Activated B cell treated with CpG ODN at 0.5 μM for 24 hours (primary cell): ENCODE data around the gene CHAC2. TPM values are rescaled to one million over a fixed set of nuclear protein-coding genes. Genes with fewer than 3 reads are reported as not detected.

Experiments
- ATAC-seq: fragments of 200-7000 bp; cut with Tn5 transposase; one replicate; pipeline ENCODE4 v1.10.0; 2021; ENCODE audit warnings: low read depth, mild to moderate bottlenecking, moderate library complexity
- CTCF ChIA-PET: fragments of 350-600 bp; sonication (Branson Sonifier 250); formaldehyde crosslinking; loops from one replicate; lab custom pipeline; 2021; ENCODE audit warnings: antibody characterized with exemption; lab: Charles Lee
- POLR2A ChIA-PET: fragments of 350-600 bp; sonication (Branson Sonifier 250); formaldehyde crosslinking; loops from one replicate; lab custom pipeline; 2021; ENCODE audit warnings: antibody characterized with exemption; lab: Charles Lee
- DNase-seq: peaks from one replicate; pipeline ENCODE4 v3.0.0; 2022
- H3K27ac Mint-ChIP-seq: one replicate; pipeline ENCODE4 v1.8.0; 2020; ENCODE audit warnings: mixed read lengths
- H3K27me3 Mint-ChIP-seq: one replicate; pipeline ENCODE4 v1.8.0; 2021; ENCODE audit warnings: mixed read lengths
- H3K36me3 Mint-ChIP-seq: one replicate; pipeline ENCODE4 v1.8.0; 2021; ENCODE audit warnings: low read depth, mixed read lengths
- H3K4me1 Mint-ChIP-seq: one replicate; pipeline ENCODE4 v1.8.0; 2021; ENCODE audit warnings: mixed read lengths
- H3K4me3 Mint-ChIP-seq: one replicate; pipeline ENCODE4 v1.8.0; 2020; ENCODE audit warnings: mild to moderate bottlenecking, mixed read lengths
- H3K9me3 Mint-ChIP-seq: one replicate; pipeline ENCODE4 v1.8.0; 2020; ENCODE audit warnings: mixed read lengths
- intact Hi-C: fragments of 100-400 bp; cut with micrococcal nuclease; formaldehyde crosslinking; loops from one replicate; pipeline ENCODE4 v1.15.1; 2024
- total RNA-seq: library from RNA; stranded (reverse); gene quantifications from 2 replicates; pipeline ENCODE4 v1.2.3, GENCODE V29; 2022
- TF ChIP-seq, protein P1 (sequence below): fragments of 200-600 bp; IDR thresholded peaks from one replicate; pipeline ENCODE4 v1.8.0; 2022; ENCODE audit warnings: antibody characterized with exemption, mild to moderate bottlenecking

Gene CHAC2
- total RNA-seq, 1 donor from 2014 or later = 7.6 TPM

DNA sequence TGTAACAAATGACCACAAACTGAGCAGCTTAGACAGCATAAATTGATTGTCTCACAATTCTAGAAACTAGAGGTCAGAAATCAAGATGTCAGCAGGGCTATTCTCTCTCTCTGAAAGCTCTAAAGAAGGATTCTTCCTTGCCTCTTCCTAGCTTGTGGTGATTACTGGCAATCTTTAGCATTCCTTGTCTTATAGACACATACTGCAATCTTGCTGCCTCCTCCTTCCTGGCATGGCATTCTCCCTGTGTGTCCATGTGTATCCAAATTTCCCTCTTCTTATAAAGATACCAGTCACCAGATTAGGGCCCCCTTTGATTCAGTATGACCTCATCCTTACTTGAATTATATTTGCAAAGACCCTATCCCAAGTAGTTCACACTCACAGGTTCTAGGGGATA is 16.8 kb downstream of the CHAC2 start:
- DNase-seq = no peak
- intact Hi-C loops = no loop called here
- no peak for ATAC-seq
- Mint-ChIP-seq H3K4me1 (peaks cover 47% of the 10 kb centered on the region), H3K36me3 (peaks cover 34% of the 10 kb centered on the region), H3K9me3 (no peaks in the 10 kb centered on the region), H3K27ac (no peak overlapping the region), H3K27me3 (no peaks in the 10 kb centered on the region), H3K4me3 (peak overlapping the region; percentile 6)
- ChIA-PET CTCF (no interaction called here), POLR2A (interaction anchor here (0.6 to 4.0 kb wide), 2 partner anchors 15 to 210 kb away, joined by 3 to 81 read pairs; partner anchors contain the start of gene CHAC2)
- TF ChIP-seq, protein P1, sequence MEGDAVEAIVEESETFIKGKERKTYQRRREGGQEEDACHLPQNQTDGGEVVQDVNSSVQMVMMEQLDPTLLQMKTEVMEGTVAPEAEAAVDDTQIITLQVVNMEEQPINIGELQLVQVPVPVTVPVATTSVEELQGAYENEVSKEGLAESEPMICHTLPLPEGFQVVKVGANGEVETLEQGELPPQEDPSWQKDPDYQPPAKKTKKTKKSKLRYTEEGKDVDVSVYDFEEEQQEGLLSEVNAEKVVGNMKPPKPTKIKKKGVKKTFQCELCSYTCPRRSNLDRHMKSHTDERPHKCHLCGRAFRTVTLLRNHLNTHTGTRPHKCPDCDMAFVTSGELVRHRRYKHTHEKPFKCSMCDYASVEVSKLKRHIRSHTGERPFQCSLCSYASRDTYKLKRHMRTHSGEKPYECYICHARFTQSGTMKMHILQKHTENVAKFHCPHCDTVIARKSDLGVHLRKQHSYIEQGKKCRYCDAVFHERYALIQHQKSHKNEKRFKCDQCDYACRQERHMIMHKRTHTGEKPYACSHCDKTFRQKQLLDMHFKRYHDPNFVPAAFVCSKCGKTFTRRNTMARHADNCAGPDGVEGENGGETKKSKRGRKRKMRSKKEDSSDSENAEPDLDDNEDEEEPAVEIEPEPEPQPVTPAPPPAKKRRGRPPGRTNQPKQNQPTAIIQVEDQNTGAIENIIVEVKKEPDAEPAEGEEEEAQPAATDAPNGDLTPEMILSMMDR = no peak

DNA sequence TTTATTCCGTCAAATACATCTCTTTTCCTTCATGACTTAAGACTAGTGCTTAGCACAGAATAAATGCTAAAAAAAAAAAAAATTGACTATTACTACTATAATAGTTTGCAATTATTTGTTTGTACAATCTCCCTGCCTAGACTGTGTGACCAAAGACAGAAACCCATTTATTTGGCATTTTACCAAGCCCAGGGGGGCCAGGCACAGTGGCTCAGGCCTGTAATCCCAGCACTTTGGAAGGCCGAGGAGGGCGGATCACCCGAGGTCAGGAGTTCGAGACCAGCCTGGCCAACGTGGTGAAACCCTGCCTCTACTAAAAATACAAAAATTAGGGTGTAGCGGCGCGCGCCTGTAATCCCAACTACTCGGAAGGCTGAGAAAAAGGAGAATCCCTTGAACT is 17.8 kb downstream of the CHAC2 start:
- Mint-ChIP-seq H3K4me1 (peaks cover 45% of the 10 kb centered on the region), H3K36me3 (peaks cover 27% of the 10 kb centered on the region), H3K27ac (peak overlapping the region; percentile 12), H3K4me3 (peak overlapping the region; percentile 91), H3K9me3 (no peaks in the 10 kb centered on the region), H3K27me3 (no peaks in the 10 kb centered on the region)
- TF ChIP-seq, protein P1 = no peak
- ATAC-seq (no peak), DNase-seq (no peak)
- CTCF ChIA-PET = no interaction called here
- POLR2A ChIA-PET = interaction anchor here (4.0 kb wide), 1 partner anchor 16 kb away, joined by 81 read pairs; the partner anchor contains the start of gene CHAC2
- intact Hi-C loops = loop anchor here (5.0 kb wide), 3 partner anchors 1447 to 1907 kb away; partner anchors contain the start of genes CFAP36, CLHC1, PNPT1 and RPS27A

DNA sequence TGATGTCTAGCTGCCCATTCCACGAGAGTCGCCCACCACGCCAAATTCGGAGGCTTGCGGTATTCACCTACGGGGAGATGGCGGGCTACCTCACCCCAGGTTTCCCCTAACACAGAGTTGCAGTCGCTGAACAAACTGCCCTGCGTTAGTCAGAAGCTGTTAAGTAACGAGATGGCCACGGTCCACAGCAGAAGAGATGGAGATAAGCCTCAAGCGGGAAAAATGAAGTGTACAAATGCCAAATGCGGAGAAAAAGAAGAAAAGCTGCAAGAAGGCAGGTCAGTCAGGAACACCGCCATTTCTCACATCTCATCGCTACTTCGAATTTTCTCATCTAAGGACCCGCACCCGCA is 18.7 kb downstream of the CHAC2 start:
- TF ChIP-seq, protein P1 = no peak
- H3K27ac Mint-ChIP-seq = peak overlapping the region; percentile 94
- ChIA-PET POLR2A (interaction anchor here (0.9 to 4.0 kb wide), 4 partner anchors 11 to 330 kb away, joined by 3 to 81 read pairs (median 3); partner anchors contain the start of gene CHAC2), CTCF (no interaction called here)
- peaks cover 25% of the 10 kb centered on the region for H3K36me3 Mint-ChIP-seq
- peaks cover 50% of the 10 kb centered on the region for H3K4me1 Mint-ChIP-seq
- no peaks in the 10 kb centered on the region for H3K9me3 Mint-ChIP-seq
- H3K27me3 Mint-ChIP-seq = no peaks in the 10 kb centered on the region
- intact Hi-C loops = loop anchor here (1.0 to 5.0 kb wide), 6 partner anchors 8 to 1906 kb away; partner anchors contain the start of genes ACYP2, CFAP36, CLHC1 and PNPT1
- DNase-seq (no peak), ATAC-seq (peak; percentile 18)
- H3K4me3 Mint-ChIP-seq = peak overlapping the region; percentile 91

DNA sequence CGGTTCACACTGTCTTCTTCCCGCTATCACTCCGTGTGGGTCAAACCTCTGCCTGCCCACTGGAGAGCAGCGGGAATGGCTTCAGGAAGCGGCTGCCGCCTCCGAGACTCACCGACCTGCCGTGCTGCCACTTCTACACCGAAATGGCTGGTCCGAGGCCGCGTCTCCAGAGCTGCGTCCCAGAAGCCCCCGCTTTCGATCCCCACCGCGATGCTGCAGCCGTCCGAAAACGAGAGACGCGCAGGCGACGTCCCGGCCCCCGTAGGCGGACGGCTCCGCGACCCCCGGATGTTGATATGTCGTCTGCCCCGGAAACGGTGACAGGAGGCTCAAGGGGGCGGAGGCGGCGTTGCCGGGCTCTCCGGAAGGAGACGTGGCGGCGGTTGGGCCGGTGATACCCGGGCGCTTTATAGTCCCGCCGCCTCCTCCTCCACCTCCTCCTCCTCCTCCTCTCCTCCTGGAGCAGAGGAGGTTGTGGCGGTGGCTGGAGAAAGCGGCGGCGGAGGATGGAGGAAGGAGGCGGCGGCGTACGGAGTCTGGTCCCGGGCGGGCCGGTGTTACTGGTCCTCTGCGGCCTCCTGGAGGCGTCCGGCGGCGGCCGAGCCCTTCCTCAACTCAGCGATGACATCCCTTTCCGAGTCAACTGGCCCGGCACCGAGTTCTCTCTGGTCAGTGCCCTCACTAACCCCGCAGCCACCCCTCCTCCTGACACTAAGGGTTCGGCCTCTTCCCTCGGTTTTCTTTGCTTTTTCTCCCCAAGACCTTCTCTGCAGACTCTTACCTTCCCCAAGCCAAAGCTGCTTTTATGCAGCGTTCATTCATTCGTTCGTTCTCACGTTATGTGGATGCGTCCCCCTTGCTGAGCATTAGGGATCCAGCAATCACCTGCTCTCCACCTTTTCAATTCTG is 19.4 kb downstream of the CHAC2 start, which contains the start of the genes ASB3 and ERLEC1:
Gene ASB3, minus strand, starts transcription at position 249 of the 909 bp plus-strand sequence. CDS start 21,381 bp downstream, outside the sequence.
Gene ERLEC1, plus strand, starts transcription at position 340 of the 909 bp plus-strand sequence. Its CDS starts 167 bp downstream, at position 507.
- CTCF ChIA-PET = interaction anchor here (0.8 kb wide), 1 partner anchor 18 kb away, joined by 3 read pairs; no protein-coding TSS in a partner anchor
- POLR2A ChIA-PET = interaction anchor here (0.9 to 4.0 kb wide), 5 partner anchors 10 to 329 kb away, joined by 3 to 81 read pairs (median 3); partner anchors contain the start of gene CHAC2
- ATAC-seq (peak; percentile 93), DNase-seq (peak; percentile 82)
- H3K36me3 Mint-ChIP-seq = peaks cover 20% of the 10 kb centered on the region
- TF ChIP-seq, protein P1 = no peak
- intact Hi-C loops = loop anchor here (1.0 to 5.0 kb wide), 7 partner anchors 9 to 1905 kb away; partner anchors contain the start of genes ACYP2, CFAP36, CHAC2 and CLHC1
- peak within 1 kb of the TSS; percentile 91 for H3K4me3 Mint-ChIP-seq
- H3K4me1 Mint-ChIP-seq = peaks cover 50% of the 10 kb centered on the region
- H3K27ac Mint-ChIP-seq = peak within 1 kb of the TSS; percentile 94
- no peaks in the 10 kb centered on the region for H3K27me3 Mint-ChIP-seq
- H3K9me3 Mint-ChIP-seq = no peaks in the 10 kb centered on the region
